H9 (cell line): ENCODE measurements around the gene AJAP1. TPM values are rescaled to one million over a fixed set of nuclear protein-coding genes. Genes with fewer than 3 reads are reported as not detected.

ENCODE experiments used
- DNase-seq: peaks from one replicate; pipeline ENCODE4 v3.0.0-alpha.2; 2017
- H2AFZ ChIP-seq: one replicate; pipeline ENCODE4 v1.6.1; 2013; ENCODE audit warnings: mild to moderate bottlenecking, low read length, control low read depth, moderate library complexity
- H2AK5ac ChIP-seq: 2 replicates; pipeline ENCODE4 v1.6.1; 2013; ENCODE audit warnings: low read length, control low read depth, mixed read lengths; ENCODE audit not compliant: insufficient read length
- H2BK120ac ChIP-seq: one replicate; pipeline ENCODE4 v1.6.1; 2013; ENCODE audit warnings: low read depth, mild to moderate bottlenecking, low read length, control low read depth, inconsistent platforms; ENCODE audit not compliant: poor library complexity, severe bottlenecking
- H2BK12ac ChIP-seq: 2 replicates; pipeline ENCODE4 v1.6.1; 2013; ENCODE audit warnings: low read length, control low read depth, mixed read lengths, low read depth; ENCODE audit not compliant: insufficient read length
- H2BK15ac ChIP-seq: 2 replicates; pipeline ENCODE4 v1.6.1; 2013; ENCODE audit warnings: low read depth, low read length, control low read depth
- H2BK20ac ChIP-seq: one replicate; pipeline ENCODE4 v1.6.1; 2013; ENCODE audit warnings: low read depth, mild to moderate bottlenecking, low read length, control low read depth, inconsistent platforms; ENCODE audit not compliant: poor library complexity, severe bottlenecking
- H2BK5ac ChIP-seq: 2 replicates; pipeline ENCODE4 v1.6.1; 2013; ENCODE audit warnings: low read length, control low read depth, mixed read lengths; ENCODE audit not compliant: insufficient read length
- H3K14ac ChIP-seq: 2 replicates; pipeline ENCODE4 v1.6.1; 2013; ENCODE audit warnings: low read length, control low read depth; ENCODE audit not compliant: insufficient read depth
- H3K18ac ChIP-seq: 2 replicates; pipeline ENCODE4 v1.6.1; 2013; ENCODE audit warnings: low read depth, mild to moderate bottlenecking, mixed read lengths, low read length, control low read depth; ENCODE audit not compliant: insufficient read length
- H3K23ac ChIP-seq: 2 replicates; pipeline ENCODE4 v1.6.1; 2013; ENCODE audit warnings: low read length, control low read depth, mixed read lengths, low read depth; ENCODE audit not compliant: insufficient read length
- H3K23me2 ChIP-seq: 2 replicates; pipeline ENCODE4 v1.6.1; 2013; ENCODE audit warnings: low read depth, mild to moderate bottlenecking, mixed read lengths, low read length, control low read depth; ENCODE audit not compliant: insufficient read length, poor library complexity, severe bottlenecking
- H3K27ac ChIP-seq: 2 replicates; pipeline ENCODE4 v1.5.1; 2013; ENCODE audit warnings: low read length, control low read depth, mixed read lengths, low read depth; ENCODE audit not compliant: insufficient read length
- H3K27me3 ChIP-seq: 2 replicates; pipeline ENCODE4 v1.6.1; 2013; ENCODE audit warnings: low read length, control low read depth, inconsistent platforms; ENCODE audit not compliant: insufficient read depth
- H3K4ac ChIP-seq: 2 replicates; pipeline ENCODE4 v1.6.1; 2013; ENCODE audit warnings: low read depth, mild to moderate bottlenecking, control low read depth, inconsistent platforms, low read length, moderate library complexity
- H3K4me1 ChIP-seq: 2 replicates; pipeline ENCODE4 v1.6.1; 2013; ENCODE audit warnings: low read length, control low read depth, inconsistent platforms; ENCODE audit not compliant: insufficient read depth
- H3K4me2 ChIP-seq: 2 replicates; pipeline ENCODE4 v1.6.1; 2013; ENCODE audit warnings: low read length, control low read depth, mixed read lengths; ENCODE audit not compliant: insufficient read length, insufficient read depth
- H3K56ac ChIP-seq: 2 replicates; pipeline ENCODE4 v1.6.1; 2013; ENCODE audit warnings: low read depth, mild to moderate bottlenecking, mixed read lengths, low read length, control low read depth; ENCODE audit not compliant: insufficient read length
- H3K79me1 ChIP-seq: 2 replicates; pipeline ENCODE4 v1.6.1; 2013; ENCODE audit warnings: low read depth, mild to moderate bottlenecking, moderate library complexity, low read length, control low read depth, inconsistent platforms; ENCODE audit not compliant: insufficient read depth, poor library complexity, severe bottlenecking
- H3K79me2 ChIP-seq: 2 replicates; pipeline ENCODE4 v1.6.1; 2013; ENCODE audit warnings: low read length, control low read depth, inconsistent platforms; ENCODE audit not compliant: insufficient read depth
- H3K9ac ChIP-seq: 2 replicates; pipeline ENCODE4 v1.6.1; 2013; ENCODE audit warnings: low read length, control low read depth, mixed read lengths; ENCODE audit not compliant: insufficient read length; ENCODE audit errors: extremely low read depth
- H3K9me3 ChIP-seq: one replicate; pipeline ENCODE4 v1.6.1; 2013; ENCODE audit warnings: low read depth, low read length, inconsistent platforms; ENCODE audit not compliant: control insufficient read depth
- H3T11ph ChIP-seq: one replicate; pipeline ENCODE4 v1.6.1; 2013; ENCODE audit warnings: mild to moderate bottlenecking, low read length, control low read depth, inconsistent platforms
- H4K20me1 ChIP-seq: one replicate; pipeline ENCODE4 v1.6.1; 2013; ENCODE audit not compliant: control insufficient read depth, insufficient read length, insufficient read depth
- H4K5ac ChIP-seq: 2 replicates; pipeline ENCODE4 v1.6.1; 2013; ENCODE audit warnings: low read depth, mild to moderate bottlenecking, mixed read lengths, low read length, control low read depth; ENCODE audit not compliant: insufficient read length
- H4K8ac ChIP-seq: replicated peaks from 2 replicates; pipeline ENCODE4 v1.6.1; 2013; ENCODE audit warnings: low read length, control low read depth, mixed read lengths, low read depth; ENCODE audit not compliant: insufficient read length
- H4K91ac ChIP-seq: 2 replicates; pipeline ENCODE4 v1.6.1; 2013; ENCODE audit warnings: low read depth, mild to moderate bottlenecking, moderate library complexity, mixed read lengths, low read length, control low read depth; ENCODE audit not compliant: insufficient read length
- H3K27ac Mint-ChIP-seq, 3 experiments: 2 replicates in 2 of 3; 3 replicates in 1 of 3; pipeline ENCODE4 v1.8.0; 2020 to 2021; ENCODE audit warnings: mixed read lengths in 3 of 3, mild to moderate bottlenecking in 1 of 3, moderate library complexity in 1 of 3
- H3K27me3 Mint-ChIP-seq: 2 replicates; pipeline ENCODE4 v1.8.0; 2021; ENCODE audit warnings: low read depth, mild to moderate bottlenecking, moderate library complexity, mixed read lengths
- H3K36me3 Mint-ChIP-seq, 3 experiments: 2 replicates in 2 of 3; 3 replicates in 1 of 3; pipeline ENCODE4 v1.8.0; 2020 to 2021; ENCODE audit warnings: low read depth in 3 of 3, mixed read lengths in 3 of 3; ENCODE audit not compliant: insufficient read depth in 1 of 3
- H3K4me1 Mint-ChIP-seq, 2 experiments: 2 replicates each; pipeline ENCODE4 v1.8.0; 2020; ENCODE audit warnings: mixed read lengths in 2 of 2
- H3K4me3 Mint-ChIP-seq, 2 experiments: 2 replicates in 1 of 2; 3 replicates in 1 of 2; pipeline ENCODE4 v1.8.0; 2020 to 2021; ENCODE audit warnings: mild to moderate bottlenecking in 2 of 2, mixed read lengths in 2 of 2, moderate library complexity in 1 of 2
- H3K9me3 Mint-ChIP-seq, 2 experiments: 2 replicates in 1 of 2; 3 replicates in 1 of 2; pipeline ENCODE4 v1.8.0; 2020; ENCODE audit warnings: mild to moderate bottlenecking in 2 of 2, mixed read lengths in 2 of 2, moderate library complexity in 1 of 2
- WGBS: extraction: QIAGEN DNeasy Blood & Tissue Kit; methylation state at CpG from one replicate; pipeline ENCODE4 v1.1.7; 2013; ENCODE audit warnings: missing lambda C conversion rate, low lambda C conversion rate, mixed read lengths; ENCODE audit not compliant: insufficient read length; ENCODE audit errors: extremely low coverage; 5-methylcytosine and 5-hydroxymethylcytosine counted together
- total RNA-seq: library from RNA; stranded (reverse); gene quantifications from 2 replicates; pipeline ENCODE4 v1.2.1, GENCODE V29; 2021
- TF ChIP-seq, protein P1 (sequence below): fragments of 200-600 bp; sonication (generic); conservative IDR thresholded peaks from 3 replicates; pipeline ENCODE4 v1.8.0; 2021; ENCODE audit warnings: antibody characterized with exemption, mild to moderate bottlenecking

AJAP1 gene
- total RNA-seq, 1 experiment from 2014 or later, result 8.6 TPM

DNA sequence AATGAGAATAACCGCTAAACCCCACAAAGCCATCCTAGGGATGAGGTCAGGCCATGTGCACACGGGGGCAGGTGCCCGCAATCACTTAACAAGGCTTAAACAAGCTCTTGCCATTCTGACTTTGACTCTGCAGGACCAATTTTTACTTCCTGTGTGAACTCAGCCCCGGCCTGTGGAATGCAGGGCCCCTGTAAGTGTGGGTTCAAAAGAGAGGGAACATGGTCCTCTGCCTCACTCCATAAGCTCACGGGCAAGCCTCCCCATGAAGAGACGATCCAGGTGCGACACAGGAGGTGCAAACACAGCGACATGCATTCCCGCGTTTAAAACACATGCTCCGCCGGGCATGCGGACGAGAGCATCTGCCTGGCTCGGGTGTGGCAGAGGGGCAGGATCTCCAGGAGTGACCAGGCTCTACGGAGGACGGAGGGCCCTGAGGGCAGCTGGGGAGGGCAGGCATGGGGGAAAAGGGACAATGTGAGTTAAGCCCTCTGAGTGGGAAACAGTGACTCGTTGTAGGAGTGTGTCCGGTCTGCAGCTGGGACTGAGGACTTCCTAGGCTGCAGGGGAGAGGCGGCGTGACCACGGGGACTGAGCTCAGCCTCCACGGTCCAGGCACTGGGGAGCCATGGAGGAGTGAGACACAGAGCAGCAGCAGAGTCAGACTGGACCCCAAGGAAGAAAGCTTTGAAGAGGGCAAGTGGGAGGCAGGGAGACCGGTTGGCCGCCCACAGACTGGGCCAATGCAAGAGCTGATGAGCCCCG lies 40.6 kb upstream of the AJAP1 start:
- Histone ChIP-seq H2BK12ac (no peak overlapping the region), H2AFZ (no peak overlapping the region), H3K79me1 (no peaks in the 10 kb centered on the region), H3K4me2 (no peak overlapping the region), H2BK15ac (no peak overlapping the region), H2BK5ac (no peak overlapping the region), H3K14ac (no peak overlapping the region; the same call in 1 of the 2 replicates), H3K18ac (no peak overlapping the region), H3K4ac (no peak overlapping the region), H4K5ac (no peak overlapping the region), H3K79me2 (no peaks in the 10 kb centered on the region), H3K9me3 (no peaks in the 10 kb centered on the region), H2BK20ac (no peak overlapping the region), H3K27me3 (no peaks in the 10 kb centered on the region), H3K4me1 (no peaks in the 10 kb centered on the region), H3K9ac (no peak overlapping the region), H2AK5ac (no peak overlapping the region), H3K27ac (no peak overlapping the region), H4K8ac (no peak overlapping the region), H3K23ac (no peak overlapping the region), H3T11ph (no peak overlapping the region), H2BK120ac (no peak overlapping the region), H4K20me1 (no peaks in the 10 kb centered on the region), H4K91ac (no peak overlapping the region), H3K23me2 (no peaks in the 10 kb centered on the region), H3K56ac (no peak overlapping the region)
- WGBS, result no CpG with 5 or more reads among the region's 26 CpGs
- Mint-ChIP-seq H3K4me1 (peaks cover 14 to 15% of the 10 kb centered on the region in 2 experiments), H3K27me3 (peaks cover 1% of the 10 kb centered on the region; the same call in 1 of the 2 replicates), H3K9me3 (peaks cover 12 to 19% of the 10 kb centered on the region in 2 experiments), H3K4me3 (no peak overlapping the region; a peak in 1 of 5 replicates), H3K27ac (peak overlapping the region in 1 of 3 experiments; percentile 72; a peak in 1 of 7 replicates), H3K36me3 (peaks cover 6 to 14% (median 8%) of the 10 kb centered on the region in 3 experiments; a peak in 3 of 7 replicates)
- DNase-seq, result no peak
- TF ChIP-seq, protein P1, sequence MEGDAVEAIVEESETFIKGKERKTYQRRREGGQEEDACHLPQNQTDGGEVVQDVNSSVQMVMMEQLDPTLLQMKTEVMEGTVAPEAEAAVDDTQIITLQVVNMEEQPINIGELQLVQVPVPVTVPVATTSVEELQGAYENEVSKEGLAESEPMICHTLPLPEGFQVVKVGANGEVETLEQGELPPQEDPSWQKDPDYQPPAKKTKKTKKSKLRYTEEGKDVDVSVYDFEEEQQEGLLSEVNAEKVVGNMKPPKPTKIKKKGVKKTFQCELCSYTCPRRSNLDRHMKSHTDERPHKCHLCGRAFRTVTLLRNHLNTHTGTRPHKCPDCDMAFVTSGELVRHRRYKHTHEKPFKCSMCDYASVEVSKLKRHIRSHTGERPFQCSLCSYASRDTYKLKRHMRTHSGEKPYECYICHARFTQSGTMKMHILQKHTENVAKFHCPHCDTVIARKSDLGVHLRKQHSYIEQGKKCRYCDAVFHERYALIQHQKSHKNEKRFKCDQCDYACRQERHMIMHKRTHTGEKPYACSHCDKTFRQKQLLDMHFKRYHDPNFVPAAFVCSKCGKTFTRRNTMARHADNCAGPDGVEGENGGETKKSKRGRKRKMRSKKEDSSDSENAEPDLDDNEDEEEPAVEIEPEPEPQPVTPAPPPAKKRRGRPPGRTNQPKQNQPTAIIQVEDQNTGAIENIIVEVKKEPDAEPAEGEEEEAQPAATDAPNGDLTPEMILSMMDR, result no peak
